GM19239 (cell line): ENCODE data around the gene METTL16.

Experiments used
- DNase-seq: peaks from one replicate; pipeline ENCODE4 v3.0.0; 2011; ENCODE audit warnings: low spot score; ENCODE audit not compliant: insufficient read length
- FAIRE-seq: peaks from 2 replicates; lab custom pipeline; 2011; peaks lifted over from hg19 to GRCh38; lab: Jason Lieb, UNC

METTL16 gene

GRCh38 chr17:2369039-2369438 is 142.6 kb downstream of the METTL16 start:
- FAIRE-seq (no peak), DNase-seq (no peak)

- no peak for FAIRE-seq
These were observed 143.3 kb downstream of the METTL16 start for GRCh38 chr17:2368359-2368758.

GRCh38 chr17:2366747-2367494 is 144.8 kb downstream of the METTL16 start:
- DNase-seq (no peak), FAIRE-seq (no peak)

More at GRCh38 chr17:2368359-2368758, 143.3 kb downstream of the METTL16 start:
- DNase-seq = no peak
